GM12878 (cell line): ENCODE data around the gene IL20RA. TPM values are rescaled to one million over a fixed set of nuclear protein-coding genes. Genes with fewer than 3 reads are reported as not detected.

Source experiments
- ATAC-seq: fragments of 200-7000 bp; cut with Tn5 transposase; 3 replicates; pipeline ENCODE4 v1.9.1; 2020; ENCODE audit warnings: mild to moderate bottlenecking, moderate library complexity
- BruUV-seq: library from RNA; stranded (reverse); fragments of 400-500 nt; replicated peaks from 2 replicates; lab custom pipeline; 2021; lab: Mats Ljungman, UMichigan
- CTCF ChIA-PET: fragments of 300-600 bp; sonication (Branson Sonifier 250); formaldehyde crosslinking; extraction: SDS; loops from one replicate; lab custom pipeline; 2021; ENCODE audit warnings: inconsistent platforms; lab: Yijun Ruan, JAX
- POLR2A ChIA-PET: fragments of 350-600 bp; formaldehyde crosslinking; extraction: SDS; loops from one replicate; lab custom pipeline; 2021; ENCODE audit warnings: inconsistent platforms; lab: Charles Lee
- RAD21 ChIA-PET: fragments of 300-600 bp; sonication (Branson Sonifier 250); formaldehyde crosslinking; loops from one replicate; lab custom pipeline; 2023; ENCODE audit warnings: antibody characterized with exemption; ENCODE audit not compliant: unreplicated experiment; lab: Charles Lee
- SMC1A ChIA-PET: fragments of 300-600 bp; sonication (Branson Sonifier 250); formaldehyde crosslinking; loops from one replicate; lab custom pipeline; 2023; ENCODE audit not compliant: unreplicated experiment, uncharacterized antibody; lab: Charles Lee
- DNase-seq: peaks from one replicate; pipeline ENCODE4 v3.0.0-alpha.2; 2011; ENCODE audit warnings: low read depth, low spot score
- FAIRE-seq: peaks from 3 replicates; lab custom pipeline; 2011; peaks lifted over from hg19 to GRCh38; lab: Jason Lieb, UNC
- H2AFZ ChIP-seq: 2 replicates; pipeline ENCODE4 v1.6.0; 2011; ENCODE audit warnings: low read depth, low read length, control low read depth; ENCODE audit not compliant: control insufficient read depth
- H3K27ac ChIP-seq: 2 replicates; pipeline ENCODE4 v1.5.1; 2011; ENCODE audit warnings: control low read depth; ENCODE audit not compliant: control insufficient read depth, insufficient read depth
- H3K27me3 ChIP-seq, 2 experiments: replicated peaks in 1 of 2; 2 replicates each; pipeline versions ENCODE4 v1.6.0 to v1.6.1; 2011; ENCODE audit warnings: low read length in 1 of 2; ENCODE audit not compliant: control insufficient read depth in 2 of 2, insufficient read depth in 2 of 2
- H3K36me3 ChIP-seq, 2 experiments: 2 replicates each; pipeline ENCODE4 v1.5.1; 2011; ENCODE audit warnings: low read length in 1 of 2; ENCODE audit not compliant: control insufficient read depth in 2 of 2, insufficient read depth in 2 of 2
- H3K4me1 ChIP-seq: 2 replicates; pipeline ENCODE4 v1.6.1; 2011; ENCODE audit warnings: mild to moderate bottlenecking, low read length, moderate library complexity, mixed read lengths; ENCODE audit not compliant: control insufficient read depth, insufficient read depth
- H3K4me2 ChIP-seq: 2 replicates; pipeline ENCODE4 v1.6.0; 2011; ENCODE audit warnings: control low read depth; ENCODE audit not compliant: control insufficient read depth, insufficient read depth
- H3K4me3 ChIP-seq: fragments of 200-600 bp; sonication (generic); 2 replicates; pipeline ENCODE4 v1.5.1; 2016
- H3K79me2 ChIP-seq: 2 replicates; pipeline ENCODE4 v1.6.0; 2011; ENCODE audit warnings: low read length; ENCODE audit not compliant: control insufficient read depth, insufficient read depth
- H3K9ac ChIP-seq: 2 replicates; pipeline ENCODE4 v1.8.0; 2011; ENCODE audit warnings: low read length, control low read depth, mixed read lengths; ENCODE audit not compliant: control insufficient read depth, insufficient read depth
- H3K9me3 ChIP-seq: replicated peaks from 3 replicates; pipeline ENCODE4 v1.5.1; 2011; ENCODE audit warnings: mild to moderate bottlenecking, low read length; ENCODE audit not compliant: control insufficient read depth, insufficient read depth
- H4K20me1 ChIP-seq: 2 replicates; pipeline ENCODE4 v1.6.0; 2011; ENCODE audit not compliant: control insufficient read depth, insufficient read depth
- ATF7 ChIP-seq: fragments of 450-650 bp; IDR thresholded peaks from 2 replicates; pipeline ENCODE4 v1.6.1; 2016; ENCODE audit warnings: low read depth, mild to moderate bottlenecking
- CBX3 ChIP-seq: fragments of 200-600 bp; sonication (generic); IDR thresholded peaks from 2 replicates; pipeline ENCODE4 v1.6.1; 2016; ENCODE audit warnings: low read depth, borderline replicate concordance
- E2F4 ChIP-seq: IDR thresholded peaks from 2 replicates; pipeline ENCODE4 v1.6.1; 2012; ENCODE audit warnings: low read depth, low read length, improper control_type of control experiment
- EGR1 ChIP-seq, 2 experiments: IDR thresholded peaks; 1 replicate in 1 of 2; 2 replicates in 1 of 2; pipeline ENCODE4 v1.6.1; 2011 to 2012; ENCODE audit warnings: low read depth in 2 of 2, low read length in 2 of 2, borderline replicate concordance in 1 of 2, mild to moderate bottlenecking in 1 of 2, moderate library complexity in 1 of 2
- FOS ChIP-seq: IDR thresholded peaks from 3 replicates; pipeline ENCODE4 v1.6.1; 2011; ENCODE audit warnings: borderline replicate concordance; ENCODE audit not compliant: insufficient read length; ENCODE audit errors: extremely low read depth
- IRF4 ChIP-seq: IDR thresholded peaks from 2 replicates; pipeline ENCODE4 v1.6.1; 2011; ENCODE audit warnings: low read depth, low read length
- JUNB ChIP-seq: IDR thresholded peaks from 2 replicates; pipeline ENCODE4 v1.6.1; 2016; ENCODE audit warnings: antibody characterized with exemption, mild to moderate bottlenecking
- LARP7 ChIP-seq: fragments of 450-650 bp; IDR thresholded peaks from 2 replicates; pipeline ENCODE4 v1.6.1; 2017; ENCODE audit warnings: mild to moderate bottlenecking
- MAX ChIP-seq: IDR thresholded peaks from 2 replicates; pipeline ENCODE4 v1.6.1; 2012; ENCODE audit warnings: low read depth, low read length, improper control_type of control experiment
- MLLT1 ChIP-seq: fragments of 450-650 bp; IDR thresholded peaks from 2 replicates; pipeline ENCODE4 v1.6.1; 2016; ENCODE audit warnings: mild to moderate bottlenecking
- NFIC ChIP-seq: IDR thresholded peaks from 2 replicates; pipeline ENCODE4 v1.6.1; 2012; ENCODE audit warnings: low read depth, mild to moderate bottlenecking, inconsistent platforms, low read length, moderate library complexity
- POLR2AphosphoS2 ChIP-seq: IDR thresholded peaks from 2 replicates; pipeline ENCODE4 v1.6.1; 2011; ENCODE audit warnings: low read depth, mild to moderate bottlenecking, low read length, improper control_type of control experiment, moderate library complexity
- POLR2AphosphoS5 ChIP-seq: IDR thresholded peaks from 2 replicates; pipeline ENCODE4 v1.6.1; 2011; ENCODE audit warnings: mild to moderate bottlenecking, low read length, inconsistent platforms
- POU2F2 ChIP-seq: IDR thresholded peaks from 3 replicates; pipeline ENCODE4 v1.6.1; 2011; ENCODE audit warnings: low read depth, mild to moderate bottlenecking, low read length, borderline replicate concordance
- SRF ChIP-seq, 2 experiments: IDR thresholded peaks; 2 replicates each; pipeline ENCODE4 v1.6.1; 2011; ENCODE audit warnings: low read depth in 2 of 2, low read length in 2 of 2, mild to moderate bottlenecking in 1 of 2, moderate library complexity in 1 of 2
- ZBTB4 ChIP-seq: fragments of 450-650 bp; formaldehyde crosslinking; IDR thresholded peaks from 2 replicates; pipeline ENCODE4 v1.4.0; 2022; ENCODE audit warnings: mild to moderate bottlenecking, moderate library complexity
- WGBS: methylation state at CpG from one replicate; pipeline ENCODE4 v1.1.6; 2016; ENCODE audit warnings: low lambda C conversion rate; ENCODE audit not compliant: insufficient replicate concordance, insufficient coverage; ENCODE audit errors: missing lambda C conversion rate; 5-methylcytosine and 5-hydroxymethylcytosine counted together
- in situ Hi-C: fragments of 300-500 bp; cut with MboI; formaldehyde crosslinking; loops from 9 replicates; pipeline ENCODE4 v1.14.3; 2018; ENCODE audit warnings: mixed read lengths
- intact Hi-C: fragments of 100-400 bp; cut with micrococcal nuclease; formaldehyde crosslinking; loops from one replicate; pipeline ENCODE4 v1.14.2; 2022; ENCODE audit not compliant: unreplicated experiment
- polyA plus RNA-seq, 11 experiments: library from polyadenylated mRNA; depleted of rRNA in 4 of 11; unstranded in 6 of 11; stranded (reverse) in 5 of 11; fragments of >200 nt; fragmentation: Nextera tagmentation in 4 of 11; fragmentation: Illumina TruSeq in 1 of 11; extraction: Ambion mirVana in 4 of 11; extraction: Trizol in 1 of 11; gene quantifications; 1 replicate in 1 of 11; 2 replicates in 10 of 11; pipeline versions ENCODE4 v1.2.1 to v1.2.3, GENCODE V29; 2011 to 2016; ENCODE audit warnings: inconsistent platforms in 2 of 11, missing spikeins in 2 of 11, low read depth in 1 of 11
- total RNA-seq, 4 experiments: library from RNA; depleted of rRNA in 3 of 4; stranded (reverse); fragments of >200 nt in 3 of 4; fragmentation: Illumina TruSeq in 1 of 4; extraction: Trizol in 1 of 4; gene quantifications; 2 replicates each; pipeline versions ENCODE4 v1.2.1 to v1.2.3, GENCODE V29; 2013 to 2021

Gene IL20RA
- total and polyA plus RNA-seq, 10 of the 15 experiments (the other 5 are each of a cell fraction or from before 2014, with no cell fraction given) = 0.02 to 0.16 (median 0.09) TPM; not detected in 3

GRCh38 chr6:137017081-137017480 is 27.7 kb downstream of the IL20RA start (continued):
- TF ChIP-seq MAX (no peak), POU2F2 (no peak), POLR2AphosphoS5 (no peak), E2F4 (no peak), MLLT1 (no peak), LARP7 (no peak), NFIC (no peak), ATF7 (no peak), EGR1 (IDR thresholded peaks at IDR 0.05; ENCODE audit: borderline replicate concordance in 1 of 2, low read depth in 2 of 2, low read length in 2 of 2) (no peak), JUNB (no peak)

GRCh38 chr6:137016356-137016755 is 28.4 kb downstream of the IL20RA start:
- no TSS peak for BruUV-seq
- no peak for ATAC-seq
- Histone ChIP-seq H3K4me2 (no peak overlapping the region), H3K79me2 (no peaks in the 10 kb centered on the region), H3K4me3 (no peak overlapping the region), H2AFZ (no peak overlapping the region), H3K36me3 (no peaks in the 10 kb centered on the region), H4K20me1 (no peaks in the 10 kb centered on the region), H3K9me3 (no peaks in the 10 kb centered on the region), H3K27ac (no peak overlapping the region), H3K4me1 (no peaks in the 10 kb centered on the region), H3K9ac (no peak overlapping the region), H3K27me3 (peaks cover 0 to 3% of the 10 kb centered on the region in 2 experiments; a peak in 1 of 4 replicates)
- in situ Hi-C loops = no loop called here
- CTCF ChIA-PET = interaction anchor here (1.1 kb wide), 1 partner anchor 9 kb away, joined by 5 read pairs; no protein-coding TSS in a partner anchor
- intact Hi-C loops = no loop called here
- WGBS = 26% methylated on average over 2 of the region's 2 CpGs
- RAD21 ChIA-PET = no interaction called here
- DNase-seq = no peak
- TF ChIP-seq CBX3 (no peak), SRF (IDR thresholded peaks at IDR 0.05; ENCODE audit: low read depth in 2 of 2, low read length in 2 of 2) (no peak), FOS (no peak), ZBTB4 (no peak), EGR1 (IDR thresholded peaks at IDR 0.05; ENCODE audit: borderline replicate concordance in 1 of 2, low read depth in 2 of 2, low read length in 2 of 2) (no peak), POLR2AphosphoS2 (no peak), IRF4 (no peak)
- FAIRE-seq = no peak
- SMC1A ChIA-PET = interaction anchor here (0.6 kb wide), 1 partner anchor 48 kb away, joined by 3 read pairs; no protein-coding TSS in a partner anchor
- POLR2A ChIA-PET = interaction anchor here (0.6 kb wide), 1 partner anchor 1300 kb away, joined by 3 read pairs; no protein-coding TSS in a partner anchor
